H1 (cell line): ENCODE data around the gene POLR1H. TPM values are rescaled to one million over a fixed set of nuclear protein-coding genes. Genes with fewer than 3 reads are reported as not detected.

Source experiments
- CTCF ChIA-PET: fragments of 300-600 bp; sonication (Branson Sonifier 250); formaldehyde crosslinking; loops from one replicate; lab custom pipeline; 2021; ENCODE audit not compliant: partially characterized antibody; lab: Charles Lee
- POLR2A ChIA-PET: fragments of 300-600 bp; sonication (Branson Sonifier 250); formaldehyde crosslinking; loops from one replicate; lab custom pipeline; 2021; ENCODE audit warnings: inconsistent platforms; ENCODE audit not compliant: partially characterized antibody; lab: Charles Lee
- DNase-seq, 2 experiments: peaks; one replicate each; pipeline versions ENCODE4 v3.0.0 to v3.0.0-alpha.2; 2010 to 2022; ENCODE audit warnings: low spot score in 2 of 2, low read depth in 1 of 2, mixed read lengths in 1 of 2
- FAIRE-seq: peaks from 2 replicates; lab custom pipeline; 2011; peaks lifted over from hg19 to GRCh38; lab: Jason Lieb, UNC
- H2AFZ ChIP-seq: 2 replicates; pipeline ENCODE4 v1.8.1; 2012; ENCODE audit warnings: low read length, inconsistent platforms
- H2AK5ac ChIP-seq: 2 replicates; pipeline ENCODE4 v1.6.1; 2013; ENCODE audit warnings: low read depth, low read length
- H2BK120ac ChIP-seq: replicated peaks from 2 replicates; pipeline ENCODE3; 2013; ENCODE audit warnings: low read depth, low read length, inconsistent platforms
- H2BK12ac ChIP-seq: 2 replicates; pipeline ENCODE4 v1.6.1; 2013; ENCODE audit warnings: low read depth, low read length
- H2BK15ac ChIP-seq: 2 replicates; pipeline ENCODE4 v1.6.1; 2013; ENCODE audit warnings: low read length
- H2BK20ac ChIP-seq: 2 replicates; pipeline ENCODE4 v1.6.1; 2013; ENCODE audit warnings: low read length
- H2BK5ac ChIP-seq: 2 replicates; pipeline ENCODE4 v1.6.1; 2013; ENCODE audit warnings: low read depth, low read length
- H3K14ac ChIP-seq: 2 replicates; pipeline ENCODE4 v1.6.1; 2013; ENCODE audit warnings: inconsistent platforms; ENCODE audit not compliant: insufficient read length
- H3K18ac ChIP-seq: 2 replicates; pipeline ENCODE4 v1.6.1; 2013; ENCODE audit warnings: low read length; ENCODE audit errors: extremely low read depth
- H3K23ac ChIP-seq: 2 replicates; pipeline ENCODE4 v1.6.1; 2013; ENCODE audit warnings: inconsistent platforms; ENCODE audit not compliant: insufficient read length
- H3K23me2 ChIP-seq: 2 replicates; pipeline ENCODE4 v1.6.1; 2013; ENCODE audit warnings: low read depth, low read length
- H3K27ac ChIP-seq: 2 replicates; pipeline ENCODE4 v1.6.1; 2011; ENCODE audit warnings: low read depth, low read length, inconsistent platforms
- H3K27me3 ChIP-seq, 4 experiments: replicated peaks in 1 of 4; 1 replicate in 1 of 4; 2 replicates in 3 of 4; pipeline versions ENCODE4 v1.6.1 to v1.8.1; 2011 to 2013; ENCODE audit warnings: low read length in 3 of 4, mild to moderate bottlenecking in 3 of 4, inconsistent platforms in 2 of 4, mixed read lengths in 2 of 4, moderate library complexity in 1 of 4; ENCODE audit not compliant: control insufficient read depth in 3 of 4, insufficient read depth in 3 of 4; ENCODE audit errors: extremely low read depth in 1 of 4
- H3K36me3 ChIP-seq, 4 experiments: 2 replicates each; pipeline versions ENCODE4 v1.6.1 to v1.8.1; 2011 to 2013; ENCODE audit warnings: mild to moderate bottlenecking in 4 of 4, low read length in 3 of 4, moderate library complexity in 2 of 4, control low read depth in 1 of 4, inconsistent platforms in 1 of 4; ENCODE audit not compliant: insufficient read depth in 4 of 4, control insufficient read depth in 2 of 4
- H3K4ac ChIP-seq: replicated peaks from 2 replicates; pipeline ENCODE3; 2013; ENCODE audit warnings: low read length, low read depth, mixed read lengths, inconsistent platforms; ENCODE audit not compliant: insufficient read length
- H3K4me1 ChIP-seq, 4 experiments: replicated peaks in 1 of 4; 1 replicate in 1 of 4; 2 replicates in 3 of 4; pipeline versions ENCODE4 v1.6.1 to v1.8.1; 2011 to 2013; ENCODE audit warnings: low read length in 3 of 4, inconsistent platforms in 2 of 4, mixed read lengths in 1 of 4; ENCODE audit not compliant: insufficient read depth in 4 of 4, control insufficient read depth in 3 of 4
- H3K4me2 ChIP-seq, 2 experiments: 2 replicates each; pipeline versions ENCODE4 v1.6.1 to v1.8.1; 2011 to 2013; ENCODE audit warnings: low read depth in 2 of 2, low read length in 2 of 2, control low read depth in 1 of 2, inconsistent platforms in 1 of 2, mild to moderate bottlenecking in 1 of 2; ENCODE audit not compliant: insufficient read depth in 1 of 2
- H3K4me3 ChIP-seq, 4 experiments: fragments of 200-600, 300-600 bp in 1 of 4; sonication (generic), shearing (Covaris generic), sonication (Bioruptor Twin) in 1 of 4; 2 replicates each; pipeline versions ENCODE4 v1.5.1 to v1.8.1; 2011 to 2016; ENCODE audit warnings: low read length in 4 of 4, low read depth in 3 of 4, control low read depth in 2 of 4, inconsistent platforms in 2 of 4, mild to moderate bottlenecking in 2 of 4, mixed read lengths in 1 of 4, moderate library complexity in 1 of 4; ENCODE audit not compliant: insufficient read depth in 2 of 4; ENCODE audit errors: extremely low read depth in 1 of 4
- H3K56ac ChIP-seq: replicated peaks from 2 replicates; pipeline ENCODE3; 2013; ENCODE audit warnings: low read depth, mild to moderate bottlenecking, mixed read lengths, low read length, inconsistent platforms; ENCODE audit not compliant: insufficient read length
- H3K79me1 ChIP-seq: 2 replicates; pipeline ENCODE4 v1.6.1; 2013; ENCODE audit warnings: low read depth, low read length, control low read depth
- H3K79me2 ChIP-seq, 2 experiments: 2 replicates each; pipeline versions ENCODE4 v1.6.1 to v1.8.1; 2012 to 2013; ENCODE audit warnings: low read length in 2 of 2, mild to moderate bottlenecking in 2 of 2, inconsistent platforms in 1 of 2; ENCODE audit not compliant: insufficient read depth in 2 of 2, control insufficient read depth in 1 of 2
- H3K9ac ChIP-seq, 4 experiments: replicated peaks in 1 of 4; 1 replicate in 1 of 4; 2 replicates in 3 of 4; pipeline versions ENCODE4 v1.6.1 to v1.8.1; 2011 to 2013; ENCODE audit warnings: low read depth in 3 of 4, low read length in 3 of 4, control low read depth in 2 of 4, mild to moderate bottlenecking in 2 of 4, moderate library complexity in 2 of 4, inconsistent platforms in 1 of 4; ENCODE audit errors: extremely low read depth in 1 of 4
- H3K9me3 ChIP-seq, 2 experiments: 2 replicates each; pipeline versions ENCODE4 v1.6.1 to v1.8.1; 2012 to 2013; ENCODE audit warnings: mild to moderate bottlenecking in 2 of 2, moderate library complexity in 2 of 2, control low read depth in 1 of 2, inconsistent platforms in 1 of 2, low read depth in 1 of 2, low read length in 1 of 2, mixed read lengths in 1 of 2; ENCODE audit not compliant: insufficient read depth in 2 of 2
- H4K20me1 ChIP-seq, 2 experiments: replicated peaks in 1 of 2; 2 replicates each; pipeline versions ENCODE3 to v1.8.1; 2011 to 2013; ENCODE audit warnings: inconsistent platforms in 2 of 2, low read length in 2 of 2, mild to moderate bottlenecking in 1 of 2; ENCODE audit not compliant: insufficient read depth in 2 of 2, control insufficient read depth in 1 of 2
- H4K5ac ChIP-seq: 2 replicates; pipeline ENCODE4 v1.6.1; 2013; ENCODE audit warnings: low read length, low read depth, mixed read lengths, inconsistent platforms; ENCODE audit not compliant: insufficient read length
- H4K8ac ChIP-seq: 2 replicates; pipeline ENCODE4 v1.8.0; 2013; ENCODE audit warnings: mild to moderate bottlenecking, moderate library complexity, low read length, inconsistent platforms; ENCODE audit not compliant: insufficient read depth; ENCODE audit errors: extremely low read depth
- H4K91ac ChIP-seq: replicated peaks from 2 replicates; pipeline ENCODE3; 2013; ENCODE audit warnings: low read length, mixed read lengths, inconsistent platforms; ENCODE audit not compliant: insufficient read length
- CBX5 ChIP-seq: fragments of 300-800, 300-1000 bp; sonication (generic); IDR thresholded peaks from 2 replicates; pipeline ENCODE4 v1.7.1; 2016; ENCODE audit warnings: antibody characterized with exemption, low read length, low read depth
- CBX8 ChIP-seq: fragments of 300-800, 300-1000 bp; sonication (generic); IDR thresholded peaks from 2 replicates; pipeline ENCODE4 v1.7.1; 2016; ENCODE audit warnings: low read depth, low read length, borderline replicate concordance
- CHD1 ChIP-seq: IDR thresholded peaks from 2 replicates; pipeline ENCODE4 v1.6.1; 2012; ENCODE audit warnings: low read depth, low read length, improper control_type of control experiment
- CREB1 ChIP-seq: IDR thresholded peaks from 2 replicates; pipeline ENCODE4 v1.6.1; 2012; ENCODE audit warnings: inconsistent platforms
- CTCF ChIP-seq, 3 experiments: IDR thresholded peaks; 1 replicate in 2 of 3; 2 replicates in 1 of 3; pipeline versions ENCODE4 v1.5.1 to v1.6.1; 2011; ENCODE audit warnings: low read length in 3 of 3, mild to moderate bottlenecking in 3 of 3, inconsistent platforms in 2 of 3, low read depth in 1 of 3, moderate library complexity in 1 of 3; ENCODE audit not compliant: insufficient read depth in 1 of 3; ENCODE audit errors: control extremely low read depth in 1 of 3
- FOSL1 ChIP-seq: IDR thresholded peaks from 2 replicates; pipeline ENCODE4 v1.6.1; 2011; ENCODE audit warnings: mild to moderate bottlenecking, low read depth, low read length, moderate library complexity; ENCODE audit not compliant: insufficient read depth
- HDAC2 ChIP-seq, 2 experiments: fragments of 300-600 bp in 1 of 2; sonication (generic) in 1 of 2; IDR thresholded peaks; 2 replicates each; pipeline ENCODE4 v1.6.1; 2011 to 2012; ENCODE audit warnings: low read depth in 2 of 2, low read length in 2 of 2, mild to moderate bottlenecking in 2 of 2, moderate library complexity in 2 of 2, borderline replicate concordance in 1 of 2, inconsistent platforms in 1 of 2
- JUN ChIP-seq: IDR thresholded peaks from 2 replicates; pipeline ENCODE4 v1.6.1; 2011; ENCODE audit warnings: low read depth, mild to moderate bottlenecking, improper control_type of control experiment, low read length
- KDM4A ChIP-seq: IDR thresholded peaks from one replicate; pipeline ENCODE4 v1.7.1; 2012; ENCODE audit warnings: low read depth, mild to moderate bottlenecking, moderate library complexity, low read length, inconsistent platforms; ENCODE audit not compliant: severe bottlenecking
- POLR2A ChIP-seq, 2 experiments: IDR thresholded peaks; 1 replicate in 1 of 2; 2 replicates in 1 of 2; pipeline ENCODE4 v1.6.1; 2011; ENCODE audit warnings: low read depth in 2 of 2, low read length in 2 of 2, mild to moderate bottlenecking in 2 of 2; ENCODE audit errors: control extremely low read depth in 1 of 2
- POU5F1 ChIP-seq: IDR thresholded peaks from 2 replicates; pipeline ENCODE4 v1.6.1; 2011; ENCODE audit warnings: low read depth, mild to moderate bottlenecking, low read length, moderate library complexity
- RNF2 ChIP-seq: fragments of 200-900, 300-1000 bp; sonication (generic); IDR thresholded peaks from 2 replicates; pipeline ENCODE4 v1.7.1; 2016; ENCODE audit warnings: borderline replicate concordance, low read depth, mild to moderate bottlenecking, antibody characterized with exemption, low read length; ENCODE audit not compliant: poor library complexity, severe bottlenecking; ENCODE audit errors: missing control alignments
- WGBS, 2 experiments: shearing (Covaris generic) in 1 of 2; methylation state at CpG; one replicate each; pipeline versions ENCODE4 v1.1.6 to v1.1.7; 2013 to 2015; ENCODE audit warnings: low lambda C conversion rate in 2 of 2, mixed read lengths in 2 of 2, inconsistent platforms in 1 of 2, low coverage in 1 of 2, missing lambda C conversion rate in 1 of 2; ENCODE audit not compliant: insufficient replicate concordance in 2 of 2, insufficient coverage in 1 of 2, insufficient read length in 1 of 2; ENCODE audit errors: extremely low coverage in 1 of 2, missing lambda C conversion rate in 1 of 2; 5-methylcytosine and 5-hydroxymethylcytosine counted together
- polyA plus RNA-seq, 7 experiments: library from polyadenylated mRNA; depleted of rRNA in 3 of 7; stranded (reverse) in 5 of 7; unstranded in 2 of 7; fragments of >200 nt in 5 of 7; fragments of 200-250 nt in 2 of 7; gene quantifications; 1 replicate in 5 of 7; 2 replicates in 1 of 7; 4 replicates in 1 of 7; pipeline versions ENCODE4 v1.2.1 to v1.2.3, GENCODE V29; 2011 to 2013; ENCODE audit warnings: missing spikeins in 2 of 7, mixed read lengths in 2 of 7
- total RNA-seq: library from RNA; stranded (reverse); fragmentation: NEBNext Ultra II Directional; extraction: Animal tissue kit (Norgen Biotek cat#: 25700); gene quantifications from 2 replicates; pipeline ENCODE4 v1.2.1, GENCODE V29; 2021

The POLR1H gene
- total and polyA plus RNA-seq, 2 of the 8 experiments (the other 6 are each of a cell fraction or from before 2014, with no cell fraction given) = 31.5 to 82.2 TPM

GRCh38 chr6:30025186-30025585, 35.9 kb upstream of the POLR1H start:
- H2BK20ac ChIP-seq = no peak overlapping the region
- no peaks in the 10 kb centered on the region for H3K9me3 ChIP-seq
- no peak overlapping the region for H3K23ac ChIP-seq
- no peak overlapping the region for H3K14ac ChIP-seq
- WGBS, 2 experiments = 95% methylated on average over 1 of the region's 1 CpG; no CpG with 5 or more reads in 1 of the 2 experiments
- no peak overlapping the region for H4K5ac ChIP-seq
- DNase-seq (no peak), FAIRE-seq (no peak)
- no peak overlapping the region for H3K9ac ChIP-seq
- H3K79me1 ChIP-seq = no peaks in the 10 kb centered on the region
- no peak overlapping the region for H3K18ac ChIP-seq
- no peak overlapping the region for H3K4me3 ChIP-seq
- H3K23me2 ChIP-seq = no peaks in the 10 kb centered on the region; the same call in 1 of the 2 replicates
- H2AFZ ChIP-seq = no peak overlapping the region
- no peaks in the 10 kb centered on the region; a peak in 1 of 7 replicates for H3K27me3 ChIP-seq
- H2BK12ac ChIP-seq = no peak overlapping the region
- no peak overlapping the region for H2BK120ac ChIP-seq
- CTCF ChIA-PET = interaction anchor here (0.6 to 1.7 kb wide), 3 partner anchors 12 to 672 kb away, joined by 3 to 9 read pairs (median 4); no protein-coding TSS in a partner anchor
- POLR2A ChIA-PET = no interaction called here
- no peak overlapping the region for H4K91ac ChIP-seq
- H3K27ac ChIP-seq = no peak overlapping the region
- H3K79me2 ChIP-seq = no peaks in the 10 kb centered on the region
- no peak overlapping the region for H3K56ac ChIP-seq
- H2AK5ac ChIP-seq = no peak overlapping the region
- no peaks in the 10 kb centered on the region for H3K36me3 ChIP-seq
- no peak overlapping the region for H4K8ac ChIP-seq
- no peaks in the 10 kb centered on the region for H3K4me1 ChIP-seq
- no peak overlapping the region for H2BK15ac ChIP-seq
- H4K20me1 ChIP-seq = no peaks in the 10 kb centered on the region
- H2BK5ac ChIP-seq = no peak overlapping the region
- no peak overlapping the region for H3K4me2 ChIP-seq
- no peak overlapping the region for H3K4ac ChIP-seq
- no peak for TF ChIP-seq POU5F1
- TF ChIP-seq CREB1 = no peak
- TF ChIP-seq HDAC2 (IDR thresholded peaks at IDR 0.05; ENCODE audit: borderline replicate concordance in 1 of 2, low read depth in 2 of 2, low read length in 2 of 2) = no peak
- TF ChIP-seq CHD1 = no peak
- no peak for TF ChIP-seq CBX5
- TF ChIP-seq KDM4A = no peak
- TF ChIP-seq CBX8 = no peak
- TF ChIP-seq CTCF (IDR thresholded peaks at IDR 0.05; ENCODE audit: control extremely low read depth in 1 of 3, insufficient read depth in 1 of 3, low read depth in 1 of 3, low read length in 3 of 3) = no peak
- TF ChIP-seq POLR2A (IDR thresholded peaks at IDR 0.05; ENCODE audit: control extremely low read depth in 1 of 2, low read depth in 2 of 2, low read length in 2 of 2) = no peak
- no peak for TF ChIP-seq FOSL1
- no peak for TF ChIP-seq JUN
- no peak for TF ChIP-seq RNF2
